Ectodermal cell (in vitro differentiated cells): Measurements from ENCODE around the gene GMFB.

Experiments used
- H3K27ac ChIP-seq: 2 replicates; pipeline ENCODE4 v1.7.0; 2013; ENCODE audit warnings: mild to moderate bottlenecking, low read depth, low read length; ENCODE audit not compliant: insufficient read depth, poor library complexity, severe bottlenecking
- H3K27me3 ChIP-seq: 2 replicates; pipeline ENCODE4 v1.7.0; 2013; ENCODE audit warnings: mild to moderate bottlenecking, low read length; ENCODE audit not compliant: insufficient read depth, control insufficient read depth, poor library complexity, severe bottlenecking
- H3K36me3 ChIP-seq: one replicate; pipeline ENCODE4 v1.7.0; 2013; ENCODE audit warnings: low read length; ENCODE audit not compliant: control insufficient read depth, insufficient read depth
- H3K4me1 ChIP-seq: one replicate; pipeline ENCODE4 v1.7.0; 2013; ENCODE audit warnings: low read length; ENCODE audit not compliant: control insufficient read depth, insufficient read depth
- H3K4me3 ChIP-seq: 2 replicates; pipeline ENCODE4 v1.7.0; 2013; ENCODE audit warnings: low read depth, low read length, control low read depth; ENCODE audit not compliant: insufficient read depth
- H3K9me3 ChIP-seq: 2 replicates; pipeline ENCODE4 v1.7.0; 2013; ENCODE audit warnings: mild to moderate bottlenecking, low read length, moderate library complexity; ENCODE audit not compliant: control insufficient read depth
- WGBS, 2 experiments: methylation state at CpG; one replicate each; pipeline ENCODE4 v1.1.7; 2013; ENCODE audit warnings: missing lambda C conversion rate in 2 of 2; 5-methylcytosine and 5-hydroxymethylcytosine counted together

Gene GMFB

GRCh38 chr14:54497224-54497623, 8.4 kb upstream of the GMFB start:
- Histone ChIP-seq H3K36me3 (no peaks in the 10 kb centered on the region), H3K27me3 (no peaks in the 10 kb centered on the region), H3K4me1 (no peaks in the 10 kb centered on the region), H3K9me3 (no peaks in the 10 kb centered on the region), H3K27ac (no peak overlapping the region), H3K4me3 (no peak overlapping the region)
- WGBS, 2 experiments = 91 to 93% methylated on average over 2 of the region's 2 CpGs

- Histone ChIP-seq H3K9me3 (no peaks in the 10 kb centered on the region), H3K36me3 (no peaks in the 10 kb centered on the region), H3K27me3 (no peaks in the 10 kb centered on the region), H3K27ac (no peak overlapping the region), H3K4me3 (no peak overlapping the region), H3K4me1 (peaks cover 5% of the 10 kb centered on the region)
- WGBS, 2 experiments = 71% methylated on average over 13 of the region's 13 CpGs
These were observed 4.5 kb upstream of the GMFB start for GRCh38 chr14:54493293-54493692.

DNA sequence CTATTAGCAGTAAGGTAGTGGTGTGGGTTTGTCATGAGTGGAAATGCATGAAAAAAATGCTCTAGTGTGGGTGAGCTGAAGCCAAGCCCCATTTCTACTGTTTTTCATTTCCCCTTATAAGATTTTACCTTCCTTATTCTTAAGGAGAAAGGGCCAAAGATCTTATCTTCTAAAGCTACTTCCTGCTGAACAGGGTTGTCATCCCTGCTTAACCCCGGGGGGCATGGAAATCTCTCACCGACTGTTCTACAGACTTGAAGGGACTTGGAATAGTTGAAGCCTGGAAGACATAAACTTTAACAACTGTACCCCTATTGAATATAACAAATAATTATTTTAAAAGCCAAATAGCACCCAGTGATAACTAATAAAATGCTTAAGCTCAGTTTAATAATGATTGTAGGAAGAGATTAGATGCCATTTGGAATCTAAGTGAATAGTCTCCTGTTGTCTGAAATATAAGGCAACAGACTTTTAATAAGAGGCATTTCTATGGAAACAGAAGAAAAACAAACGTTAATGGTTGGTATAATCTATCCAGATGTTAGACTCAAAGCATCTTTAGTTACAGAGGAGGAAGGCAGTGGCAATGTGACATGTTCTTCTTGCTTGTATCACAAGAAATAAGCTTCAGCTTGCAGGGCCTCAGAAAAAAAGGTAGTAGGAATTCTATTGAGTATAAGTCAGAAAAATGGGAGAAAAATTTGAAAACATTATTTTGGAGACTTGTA, 1.8 kb upstream of the GMFB start:
- Histone ChIP-seq H3K9me3 (no peaks in the 10 kb centered on the region), H3K27ac (no peak overlapping the region), H3K27me3 (no peaks in the 10 kb centered on the region), H3K36me3 (no peaks in the 10 kb centered on the region), H3K4me1 (peaks cover 5% of the 10 kb centered on the region), H3K4me3 (no peak overlapping the region)
- 52 to 63% methylated on average over 3 of the region's 3 CpGs for WGBS, 2 experiments

DNA sequence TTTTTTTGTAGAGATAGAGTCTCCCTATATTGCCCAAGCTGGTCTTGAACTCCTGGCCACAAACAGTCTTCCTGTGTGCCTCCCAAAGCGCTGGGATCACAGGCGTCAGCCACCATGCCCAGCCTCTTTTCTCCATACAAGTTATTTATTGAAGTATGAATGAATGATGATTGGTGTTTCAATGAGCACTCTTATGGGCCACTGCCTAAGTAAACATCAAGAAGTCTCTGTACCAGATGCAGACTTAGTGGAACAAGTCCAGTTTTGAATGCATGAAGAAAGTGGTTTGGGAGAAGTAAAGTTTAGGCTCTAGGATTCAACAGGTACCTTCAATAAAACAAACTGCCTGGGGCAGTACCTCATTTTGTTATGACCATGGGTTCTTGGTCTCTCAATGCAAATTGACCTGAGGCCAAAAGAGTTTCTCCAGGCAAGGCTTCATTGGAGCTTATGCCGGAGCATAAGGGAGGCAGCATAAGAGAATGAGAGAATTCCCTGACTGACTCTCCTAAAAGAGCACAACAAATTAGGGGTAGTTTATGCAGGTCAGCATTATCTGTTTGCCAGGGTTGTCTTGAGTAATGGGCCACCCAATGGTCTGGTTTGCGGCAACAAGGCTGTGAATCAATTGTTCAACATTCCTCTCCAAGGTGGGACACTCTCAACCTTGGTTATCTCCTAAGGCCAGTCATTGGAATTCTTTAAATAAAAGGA, 1.1 kb upstream of the GMFB start:
- Histone ChIP-seq H3K36me3 (no peaks in the 10 kb centered on the region), H3K27me3 (no peaks in the 10 kb centered on the region), H3K27ac (no peak overlapping the region), H3K4me1 (peaks cover 5% of the 10 kb centered on the region), H3K9me3 (no peaks in the 10 kb centered on the region), H3K4me3 (no peak overlapping the region)
- WGBS, 2 experiments = 88 to 98% methylated on average over 2 to 4 of the region's 4 CpGs

DNA sequence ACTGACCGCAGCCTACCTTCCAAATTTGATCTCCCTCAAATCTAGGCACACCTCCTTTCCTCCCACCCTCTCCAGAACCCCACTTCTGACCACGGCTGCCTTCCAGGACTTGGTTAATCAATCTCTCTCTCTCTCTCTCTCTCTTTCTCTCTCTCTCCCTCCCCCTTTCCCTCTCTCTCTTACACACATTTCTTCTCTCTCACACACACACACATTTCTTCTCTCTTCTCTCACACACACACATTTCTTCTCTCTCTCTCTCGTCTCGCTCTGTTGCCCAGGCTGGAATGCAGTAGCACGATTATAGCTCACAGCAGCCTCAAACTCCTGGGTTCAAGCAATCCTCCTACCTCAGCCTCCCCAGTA, 521 bp upstream of the GMFB start:
- Histone ChIP-seq H3K27me3 (no peaks in the 10 kb centered on the region), H3K9me3 (no peaks in the 10 kb centered on the region), H3K27ac (peak overlapping the region; percentile 87), H3K4me3 (peak overlapping the region; percentile 95), H3K4me1 (peaks cover 5% of the 10 kb centered on the region), H3K36me3 (no peaks in the 10 kb centered on the region)
- WGBS, 2 experiments = 54 to 57% methylated on average over 5 of the region's 5 CpGs

DNA sequence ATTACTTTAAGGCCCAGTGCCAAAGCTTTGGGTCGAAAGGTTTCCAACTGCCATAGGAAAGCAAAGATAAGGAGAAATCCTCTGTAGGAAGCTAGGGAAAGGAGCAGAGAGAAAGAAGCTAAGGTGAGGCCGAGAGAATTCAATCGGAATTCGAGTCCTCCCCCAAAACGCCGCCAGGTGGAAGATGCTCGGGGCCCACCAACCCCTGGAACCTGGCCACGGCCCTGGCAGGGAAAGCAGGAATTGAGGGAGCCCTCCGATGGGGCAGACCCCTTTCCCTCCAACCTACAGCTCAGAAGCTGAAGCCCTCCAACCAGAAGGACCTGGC, 498 bp downstream of the GMFB start:
- H3K4me1 ChIP-seq = peaks cover 5% of the 10 kb centered on the region
- peak overlapping the region; percentile 87 for H3K27ac ChIP-seq

DNA sequence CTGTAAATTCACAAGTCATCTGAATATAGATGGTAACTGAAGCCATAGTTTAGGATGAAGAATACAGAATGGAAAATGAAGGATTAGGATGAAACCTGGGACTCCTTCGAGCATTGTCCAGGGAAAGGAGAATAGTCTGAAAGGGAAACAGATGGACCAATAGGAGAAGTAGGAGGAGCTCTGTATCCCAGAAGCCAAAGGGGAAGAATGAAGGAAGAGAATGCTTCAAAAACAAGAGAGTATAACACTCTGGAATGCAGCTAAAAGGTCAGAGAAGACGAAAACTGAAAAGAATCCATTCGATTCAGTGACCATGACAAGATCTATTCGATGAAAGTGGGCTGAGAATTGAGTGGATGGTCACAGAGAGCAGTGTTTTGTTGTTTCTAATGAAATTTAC, 1.0 kb downstream of the GMFB start:
- H3K36me3 ChIP-seq = peaks cover 2% of the 10 kb centered on the region
- 44 to 56% methylated on average over 4 of the region's 4 CpGs for WGBS, 2 experiments
- peak overlapping the region; percentile 95 for H3K4me3 ChIP-seq
- peaks cover 5% of the 10 kb centered on the region for H3K4me1 ChIP-seq
- H3K27me3 ChIP-seq = no peaks in the 10 kb centered on the region
- H3K9me3 ChIP-seq = no peaks in the 10 kb centered on the region
- peak overlapping the region; percentile 87 for H3K27ac ChIP-seq

More for the DNA sequence above, 498 bp downstream of the GMFB start:
- 1% methylated on average over 9 of the region's 9 CpGs for WGBS, 2 experiments
- no peaks in the 10 kb centered on the region for H3K27me3 ChIP-seq
- peak overlapping the region; percentile 95 for H3K4me3 ChIP-seq
- H3K9me3 ChIP-seq = no peaks in the 10 kb centered on the region
- H3K36me3 ChIP-seq = no peaks in the 10 kb centered on the region

DNA sequence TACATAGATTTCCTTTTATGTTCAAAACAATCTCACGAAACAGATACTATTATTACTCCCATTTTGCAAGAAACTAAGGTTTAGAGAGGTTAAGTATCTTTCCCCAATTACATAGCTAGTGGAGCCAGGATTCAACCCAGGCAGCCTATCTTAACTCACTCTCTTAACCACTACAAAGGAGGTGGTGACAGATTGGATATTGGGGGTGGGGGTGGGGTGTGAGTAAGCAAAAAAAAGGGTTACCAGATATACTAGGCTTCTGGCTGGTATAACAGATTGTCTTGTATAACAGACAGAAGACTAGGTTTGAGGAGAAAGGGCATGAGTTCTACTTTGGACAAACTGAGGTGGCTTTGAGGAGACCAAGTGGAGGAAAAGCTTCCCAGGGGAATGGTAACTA, 2.1 kb downstream of the GMFB start:
- Histone ChIP-seq H3K36me3 (peaks cover 7% of the 10 kb centered on the region), H3K27ac (no peak overlapping the region), H3K4me3 (no peak overlapping the region), H3K4me1 (peaks cover 5% of the 10 kb centered on the region), H3K9me3 (no peaks in the 10 kb centered on the region), H3K27me3 (no peaks in the 10 kb centered on the region)
- 86 to 100% methylated on average over 1 of the region's 1 CpG for WGBS, 2 experiments

GRCh38 chr14:54483846-54484245, 4.9 kb downstream of the GMFB start:
- no peaks in the 10 kb centered on the region for H3K4me1 ChIP-seq
- H3K27ac ChIP-seq = no peak overlapping the region
- peaks cover 7% of the 10 kb centered on the region for H3K36me3 ChIP-seq
- H3K27me3 ChIP-seq = no peaks in the 10 kb centered on the region
- no peak overlapping the region for H3K4me3 ChIP-seq
- H3K9me3 ChIP-seq = no peaks in the 10 kb centered on the region

DNA sequence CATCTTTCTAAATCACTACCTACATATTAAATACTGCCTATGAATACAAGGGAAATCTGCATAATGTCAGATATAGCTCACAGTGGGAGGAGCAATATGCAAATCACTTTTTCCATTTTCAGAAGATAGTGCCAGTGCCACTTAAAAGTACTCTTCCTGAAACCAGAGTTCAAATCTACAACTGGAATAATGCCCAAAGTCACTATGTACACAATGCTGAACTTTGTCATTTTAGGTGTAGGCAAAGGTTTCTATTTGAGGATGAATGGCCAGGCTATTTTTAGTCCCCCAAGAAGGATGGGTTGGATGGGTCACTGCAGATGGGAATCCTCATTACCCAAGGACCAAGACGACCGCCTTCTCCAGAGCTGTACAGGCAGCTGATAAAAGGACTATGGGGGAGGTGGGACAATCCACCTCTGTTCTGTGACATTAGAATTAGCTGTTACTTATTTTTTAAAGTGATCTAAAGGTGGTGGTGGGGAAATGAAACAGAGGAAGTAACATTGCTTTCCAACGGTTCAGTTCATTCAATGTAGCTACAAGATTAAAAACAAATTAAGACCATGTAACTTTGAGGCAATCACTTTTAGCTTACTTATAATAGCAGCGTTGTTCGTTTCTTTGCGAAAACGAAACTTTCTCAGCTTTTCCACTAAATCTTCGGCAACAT, 5.6 kb downstream of the GMFB start:
- no peaks in the 10 kb centered on the region for H3K9me3 ChIP-seq
- no peaks in the 10 kb centered on the region for H3K4me1 ChIP-seq
- no peaks in the 10 kb centered on the region for H3K27me3 ChIP-seq
- 90 to 94% methylated on average over 8 of the region's 8 CpGs for WGBS, 2 experiments
- no peak overlapping the region for H3K4me3 ChIP-seq
- no peak overlapping the region for H3K27ac ChIP-seq
- H3K36me3 ChIP-seq = peaks cover 7% of the 10 kb centered on the region
